ENCODE measurements around the gene CACNA2D1.

DNA sequence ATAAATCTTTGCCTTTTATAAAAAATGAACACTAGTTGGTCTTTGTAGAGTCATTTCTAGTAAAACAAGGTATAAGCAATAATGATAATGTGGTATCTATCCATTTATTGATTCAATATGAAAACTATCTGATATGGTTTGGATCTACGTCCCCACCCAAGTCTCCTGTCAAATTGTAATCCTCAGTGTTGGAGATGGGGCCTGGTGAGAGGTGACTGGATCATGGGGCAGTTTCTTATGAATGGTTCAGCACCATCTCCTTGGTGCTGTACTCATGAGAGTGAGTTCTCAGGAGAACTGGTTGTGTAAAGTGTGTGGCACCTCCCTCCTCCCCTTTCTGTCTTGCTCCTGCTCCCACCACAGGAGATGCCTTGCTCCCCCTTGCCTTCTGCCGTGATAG lies 288.8 kb downstream of the CACNA2D1 start:
- TF ChIP-seq CSDC2 (CRISPR knock-in tag; IDR thresholded peaks at IDR 0.05) (no peak), ARNTL (CRISPR knock-in tag; IDR thresholded peaks at IDR 0.05; ENCODE audit: borderline replicate concordance, low read depth) (no peak), ESRRG (CRISPR knock-in tag; IDR thresholded peaks at IDR 0.05) (no peak), ISL1 (CRISPR knock-in tag; IDR thresholded peaks at IDR 0.05) (no peak), ZFP3 (CRISPR knock-in tag; IDR thresholded peaks at IDR 0.05) (no peak), RARB (CRISPR knock-in tag; IDR thresholded peaks at IDR 0.05) (no peak), SNAI2 (CRISPR knock-in tag; IDR thresholded peaks at IDR 0.05) (no peak), ZC3H10 (CRISPR knock-in tag; IDR thresholded peaks at IDR 0.05) (no peak), TCF4 (CRISPR knock-in tag; IDR thresholded peaks at IDR 0.05; ENCODE audit: borderline replicate concordance) (no peak), ZNF8 (CRISPR knock-in tag; IDR thresholded peaks at IDR 0.05) (no peak), ZNF70 (CRISPR knock-in tag; IDR thresholded peaks at IDR 0.05) (no peak), GLIS3 (CRISPR knock-in tag; IDR thresholded peaks at IDR 0.05) (no peak)

Measured in SK-N-SH treated with all-trans-retinoic acid at 6 μM for 48 hours (cell line).